HL-60/S4 treated with retinoic acid at 250 ng/mL for 4 days and 3 days (cell line): ENCODE data around the gene OPN4.

ENCODE experiments used
- in situ Hi-C: fragments of 300-500 bp; cut with MboI; formaldehyde crosslinking; loops from 2 replicates; pipeline ENCODE4 v1.7.0; 2022; ENCODE audit warnings: low sequenced_read_pairs

The OPN4 gene

GRCh38 chr10:86661161-86662025, 7.0 kb downstream of the OPN4 start:
- in situ Hi-C loops: no loop called here

GRCh38 chr10:86662186-86663045, 8.1 kb downstream of the OPN4 start:
- in situ Hi-C loops: no loop called here

GRCh38 chr10:86663046-86663345, 8.6 kb downstream of the OPN4 start:
- in situ Hi-C loops: no loop called here

GRCh38 chr10:86663576-86664339, 9.4 kb downstream of the OPN4 start:
- in situ Hi-C loops: no loop called here

GRCh38 chr10:86664341-86665217, 10.2 kb downstream of the OPN4 start:
- in situ Hi-C loops: no loop called here

GRCh38 chr10:86665218-86665607, 10.9 kb downstream of the OPN4 start:
- in situ Hi-C loops: no loop called here

- in situ Hi-C loops: no loop called here
These were observed 11.5 kb downstream of the OPN4 start for GRCh38 chr10:86665868-86666267.

- in situ Hi-C loops: no loop called here
These were observed 12.2 kb downstream of the OPN4 start for GRCh38 chr10:86666538-86666937.

- in situ Hi-C loops: no loop called here
These were observed 13.3 kb downstream of the OPN4 start for GRCh38 chr10:86667421-86668181.

GRCh38 chr10:86668297-86669165, 14.2 kb downstream of the OPN4 start, which contains the start of gene LDB3:
LDB3 (plus strand) TSS chr10:86668511; CDS start chr10:86668692, 181 bp downstream.
- in situ Hi-C loops: no loop called here

GRCh38 chr10:86670290-86670811, 16.0 kb downstream of the OPN4 start:
- in situ Hi-C loops: no loop called here

- in situ Hi-C loops: no loop called here
These were observed 16.5 kb downstream of the OPN4 start for GRCh38 chr10:86670876-86671275.

- in situ Hi-C loops: no loop called here
These were observed 17.1 kb downstream of the OPN4 start for GRCh38 chr10:86671419-86671818.

- in situ Hi-C loops: no loop called here
These were observed 17.8 kb downstream of the OPN4 start for GRCh38 chr10:86671985-86672710.

- in situ Hi-C loops: no loop called here
These were observed 19.0 kb downstream of the OPN4 start for GRCh38 chr10:86673216-86673826.

- in situ Hi-C loops: no loop called here
These were observed 19.7 kb downstream of the OPN4 start for GRCh38 chr10:86673827-86674581.

- in situ Hi-C loops: no loop called here
These were observed 20.6 kb downstream of the OPN4 start for GRCh38 chr10:86674912-86675311.
